Measurements from ENCODE around the gene EID2B. TPM values are rescaled to one million over a fixed set of nuclear protein-coding genes. Genes with fewer than 3 reads are reported as not detected.

Gene EID2B
- total and polyA plus RNA-seq, 2 of the 13 experiments (the other 11 are each of a cell fraction or from before 2014, with no cell fraction given), result 2.5 to 3.7 TPM

DNA sequence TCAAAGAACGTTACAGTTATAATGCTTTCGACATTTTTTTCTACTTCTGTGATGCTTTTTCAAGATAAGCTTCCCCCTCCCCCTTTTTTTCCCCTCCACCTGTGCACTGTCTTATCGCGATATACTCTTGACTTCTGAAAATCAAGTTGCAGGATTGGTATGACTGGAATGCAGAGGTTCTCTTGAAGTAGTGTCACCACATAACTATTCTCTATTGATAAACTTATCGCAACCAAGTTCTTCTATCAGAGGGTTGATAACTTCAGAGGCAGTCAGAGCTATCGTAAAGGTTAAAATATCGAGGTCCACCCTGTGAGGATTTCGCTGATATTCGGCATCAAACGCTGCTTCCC, 6.5 kb upstream of the EID2B start:
- peaks cover 34% of the 10 kb centered on the region for H3K4me1 ChIP-seq (ENCODE audit: insufficient read depth, low read length)
- in situ Hi-C loops (cut with HindIII; ENCODE audit: extremely low pct_ligation_motif_present, low pct_unique_long_range_greater_than_20kb) (no loop called here), intact Hi-C loops (cut with micrococcal nuclease; ENCODE audit: unreplicated experiment) (loop anchor here (10.0 kb wide), 1 partner anchor 124 kb away; the partner anchor contains the start of gene PLEKHG2)
- H3K79me2 ChIP-seq (ENCODE audit: insufficient read depth, low read length), result peaks cover 15% of the 10 kb centered on the region
- peak; percentile 79 for TF ChIP-seq CHD2 (IDR thresholded peaks at IDR 0.05; ENCODE audit: low read depth, low read length)
- TF ChIP-seq TEAD3 (CRISPR knock-in tag; optimal IDR thresholded peaks at IDR 0.05; ENCODE audit: borderline replicate concordance), result peak; percentile 82
- TF ChIP-seq CBX2 (IDR thresholded peaks at IDR 0.05; ENCODE audit: low read depth, low read length), result peak; percentile 71; the same call in 1 of the 2 replicates
- TF ChIP-seq CBX2 (CRISPR knock-in tag; IDR thresholded peaks at IDR 0.05; ENCODE audit: low read depth), result no peak
- TF ChIP-seq, protein P1, sequence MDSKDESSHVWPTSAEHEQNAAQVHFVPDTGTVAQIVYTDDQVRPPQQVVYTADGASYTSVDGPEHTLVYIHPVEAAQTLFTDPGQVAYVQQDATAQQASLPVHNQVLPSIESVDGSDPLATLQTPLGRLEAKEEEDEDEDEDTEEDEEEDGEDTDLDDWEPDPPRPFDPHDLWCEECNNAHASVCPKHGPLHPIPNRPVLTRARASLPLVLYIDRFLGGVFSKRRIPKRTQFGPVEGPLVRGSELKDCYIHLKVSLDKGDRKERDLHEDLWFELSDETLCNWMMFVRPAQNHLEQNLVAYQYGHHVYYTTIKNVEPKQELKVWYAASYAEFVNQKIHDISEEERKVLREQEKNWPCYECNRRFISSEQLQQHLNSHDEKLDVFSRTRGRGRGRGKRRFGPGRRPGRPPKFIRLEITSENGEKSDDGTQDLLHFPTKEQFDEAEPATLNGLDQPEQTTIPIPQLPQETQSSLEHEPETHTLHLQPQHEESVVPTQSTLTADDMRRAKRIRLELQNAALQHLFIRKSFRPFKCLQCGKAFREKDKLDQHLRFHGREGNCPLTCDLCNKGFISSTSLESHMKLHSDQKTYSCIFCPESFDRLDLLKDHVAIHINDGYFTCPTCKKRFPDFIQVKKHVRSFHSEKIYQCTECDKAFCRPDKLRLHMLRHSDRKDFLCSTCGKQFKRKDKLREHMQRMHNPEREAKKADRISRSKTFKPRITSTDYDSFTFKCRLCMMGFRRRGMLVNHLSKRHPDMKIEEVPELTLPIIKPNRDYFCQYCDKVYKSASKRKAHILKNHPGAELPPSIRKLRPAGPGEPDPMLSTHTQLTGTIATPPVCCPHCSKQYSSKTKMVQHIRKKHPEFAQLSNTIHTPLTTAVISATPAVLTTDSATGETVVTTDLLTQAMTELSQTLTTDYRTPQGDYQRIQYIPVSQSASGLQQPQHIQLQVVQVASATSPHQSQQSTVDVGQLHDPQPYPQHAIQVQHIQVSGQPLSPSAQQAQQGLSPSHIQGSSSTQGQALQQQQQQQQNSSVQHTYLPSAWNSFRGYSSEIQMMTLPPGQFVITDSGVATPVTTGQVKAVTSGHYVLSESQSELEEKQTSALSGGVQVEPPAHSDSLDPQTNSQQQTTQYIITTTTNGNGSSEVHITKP (CRISPR knock-in tag; IDR thresholded peaks at IDR 0.05; ENCODE audit: low read depth), result no peak
- no peak for TF ChIP-seq ZNF776 (CRISPR knock-in tag; IDR thresholded peaks at IDR 0.05)
- no peak for TF ChIP-seq ZNF629 (CRISPR knock-in tag; conservative IDR thresholded peaks at IDR 0.05)
- no peak for TF ChIP-seq SIN3B (IDR thresholded peaks at IDR 0.05; ENCODE audit: low read length)
- no peak for TF ChIP-seq ZNF225 (CRISPR knock-in tag; IDR thresholded peaks at IDR 0.05)
- FAIRE-seq (no peak), ATAC-seq (no peak; the same call in 2 of the 3 replicates), DNase-seq (ENCODE audit: low spot score) (peak; percentile 52)
- no peaks in the 10 kb centered on the region for H3K9me3 ChIP-seq (ENCODE audit: low read length)
- H2AFZ ChIP-seq (ENCODE audit: low read length), result no peak overlapping the region
- no TSS peak for BruUV-seq (replicated peaks)
- H4K20me1 ChIP-seq (ENCODE audit: insufficient read depth, low read length), result no peaks in the 10 kb centered on the region
- peak overlapping the region; percentile 86 for H3K4me2 ChIP-seq (ENCODE audit: low read depth, low read length)
- peak overlapping the region; percentile 87 for H3K9ac ChIP-seq (ENCODE audit: insufficient read depth, low read depth, low read length)
- under 1% methylated on average over 10 of the region's 10 CpGs for WGBS (ENCODE audit: low lambda C conversion rate)
- H3K36me3 ChIP-seq (replicated peaks in 1 of 2; ENCODE audit: control insufficient read depth in 1 of 2, insufficient read depth in 2 of 2, low read length in 2 of 2), result no peaks in the 10 kb centered on the region
- ChIA-PET CTCF (ENCODE audit: low intra/inter-chr PET ratio, low total read pairs) (interaction anchor here (0.6 kb wide), 1 partner anchor 12 kb away, joined by 3 read pairs; no protein-coding TSS in a partner anchor), POLR2A (interaction anchor here (0.8 to 1.5 kb wide), 4 partner anchors 59 to 141 kb away, joined by 3 to 9 read pairs (median 4); partner anchors contain the start of genes RPS16 and TIMM50)
- peak overlapping the region; percentile 74 to 96 (median 84) for H3K4me3 ChIP-seq (replicated peaks in 1 of 3; ENCODE audit: insufficient read depth in 1 of 3, low read depth in 2 of 3, low read length in 3 of 3)
- peak overlapping the region; percentile 83 for H3K27ac ChIP-seq (ENCODE audit: extremely low read length, insufficient read depth, low read length)
- H3K27me3 ChIP-seq (ENCODE audit: control insufficient read depth in 1 of 2, insufficient read depth in 2 of 2, low read length in 2 of 2), result peaks cover 0 to 5% of the 10 kb centered on the region in 2 experiments; a peak in 2 of 5 replicates

All from HepG2 (cell line).